Body of pancreas (tissue), 4 donors: ENCODE measurements around the gene LITAF. TPM values are rescaled to one million over a fixed set of nuclear protein-coding genes. Genes with fewer than 3 reads are reported as not detected.

Experiments used
- ATAC-seq: fragments of 150-250 bp; one replicate; pipeline ENCODE4 v1.9.1; 2016
- DNase-seq, 4 donors: peaks; one replicate each; pipeline ENCODE4 v3.0.0-alpha.2; 2019
- H3K27ac ChIP-seq, 4 donors: fragments of 200-600 bp; sonication (generic); 1 replicate in 3 of 4; 2 replicates in 1 of 4; pipeline versions ENCODE4 v1.5.1 to v1.6.1; 2016 to 2019; ENCODE audit warnings: mild to moderate bottlenecking in 1 of 4, mixed read lengths in 1 of 4, moderate library complexity in 1 of 4
- H3K27me3 ChIP-seq, 2 donors: fragments of 200-600 bp; sonication (generic); one replicate each; pipeline ENCODE4 v1.6.0; 2016; ENCODE audit warnings: mild to moderate bottlenecking in 1 of 2
- H3K36me3 ChIP-seq, 2 donors: fragments of 200-600 bp; sonication (generic); replicated peaks in 1 of 2; 2 replicates each; pipeline ENCODE4 v1.5.1; 2016; ENCODE audit warnings: low read depth in 2 of 2; ENCODE audit not compliant: insufficient read depth in 1 of 2
- H3K4me1 ChIP-seq: fragments of 200-600 bp; sonication (generic); one replicate; pipeline ENCODE4 v1.6.0; 2016
- H3K4me3 ChIP-seq, 2 donors: fragments of 200-600 bp; sonication (generic); 1 replicate in 1 of 2; 2 replicates in 1 of 2; pipeline ENCODE4 v1.5.1; 2016 to 2019
- H3K9me3 ChIP-seq, 3 donors: fragments of 200-600 bp; sonication (generic); 1 replicate in 2 of 3; 2 replicates in 1 of 3; pipeline ENCODE4 v1.5.1; 2016
- POLR2A ChIP-seq, 3 donors: fragments of 450-650 bp; IDR thresholded peaks; one replicate each; pipeline ENCODE4 v1.6.1; 2016; ENCODE audit warnings: antibody characterized with exemption in 3 of 3, mild to moderate bottlenecking in 2 of 3
- WGBS, 2 donors: methylation state at CpG; one replicate each; pipeline ENCODE4 v1.1.5; 2017; 5-methylcytosine and 5-hydroxymethylcytosine counted together
- intact Hi-C: fragments of 100-400 bp; cut with DNase I; formaldehyde crosslinking; loops from one replicate; pipeline ENCODE4 v1.15.1; 2023
- total RNA-seq, 2 donors: library from RNA; depleted of rRNA; stranded (reverse); fragments of >200 nt; gene quantifications; one replicate each; pipeline ENCODE4 v1.1.0, GENCODE V29; 2016
- TF ChIP-seq, protein P1 (sequence below), 7 experiments: fragments of 450-650 bp in 4 of 7; fragments of 200-600 bp in 3 of 7; sonication (generic) in 3 of 7; IDR thresholded peaks; one replicate each; pipeline ENCODE4 v1.5.1; 2016 to 2019; ENCODE audit warnings: antibody characterized with exemption in 7 of 7

The LITAF gene
- total RNA-seq, 2 donors from 2014 or later = 24.9 to 25.7 TPM

DNA sequence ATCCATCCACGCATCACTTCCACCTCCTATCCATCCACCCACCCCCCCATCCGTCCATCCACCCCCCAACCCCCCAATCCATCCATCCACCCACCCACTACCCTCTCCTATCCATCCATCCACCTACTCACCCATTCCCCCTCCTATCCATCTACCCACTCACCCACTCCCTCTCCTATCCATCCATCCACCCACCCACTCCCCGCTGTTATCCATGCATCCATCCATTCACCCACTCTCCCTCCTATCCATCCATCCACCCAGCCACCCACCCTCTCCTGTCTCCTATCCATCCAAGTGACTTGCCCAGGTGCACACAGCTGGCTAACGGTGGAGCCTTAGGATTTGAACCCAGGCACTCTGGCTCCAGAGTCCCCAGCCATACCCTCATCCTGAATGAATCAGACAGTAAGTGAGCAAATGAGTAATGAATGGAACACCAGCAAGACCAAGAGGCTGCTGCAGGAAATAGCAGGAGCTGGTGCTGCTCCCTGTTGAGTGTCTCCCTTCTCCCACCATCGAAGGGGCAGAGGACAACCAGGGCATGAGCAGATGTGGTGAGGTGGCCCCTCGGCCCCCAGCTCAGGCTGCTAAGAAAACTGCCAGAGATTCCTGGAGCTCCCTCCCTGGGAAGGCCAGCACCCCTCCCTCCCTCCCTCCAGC lies 62.5 kb downstream of the LITAF start:
- 68 to 71% methylated on average over 4 to 6 of the region's 6 CpGs for WGBS, 2 donors
- intact Hi-C loops = no loop called here
- no peak overlapping the region for H3K27ac ChIP-seq
- no peaks in the 10 kb centered on the region for H3K9me3 ChIP-seq
- ATAC-seq (no peak), DNase-seq (no peak)
- H3K4me3 ChIP-seq = no peak overlapping the region
- TF ChIP-seq, protein P1, sequence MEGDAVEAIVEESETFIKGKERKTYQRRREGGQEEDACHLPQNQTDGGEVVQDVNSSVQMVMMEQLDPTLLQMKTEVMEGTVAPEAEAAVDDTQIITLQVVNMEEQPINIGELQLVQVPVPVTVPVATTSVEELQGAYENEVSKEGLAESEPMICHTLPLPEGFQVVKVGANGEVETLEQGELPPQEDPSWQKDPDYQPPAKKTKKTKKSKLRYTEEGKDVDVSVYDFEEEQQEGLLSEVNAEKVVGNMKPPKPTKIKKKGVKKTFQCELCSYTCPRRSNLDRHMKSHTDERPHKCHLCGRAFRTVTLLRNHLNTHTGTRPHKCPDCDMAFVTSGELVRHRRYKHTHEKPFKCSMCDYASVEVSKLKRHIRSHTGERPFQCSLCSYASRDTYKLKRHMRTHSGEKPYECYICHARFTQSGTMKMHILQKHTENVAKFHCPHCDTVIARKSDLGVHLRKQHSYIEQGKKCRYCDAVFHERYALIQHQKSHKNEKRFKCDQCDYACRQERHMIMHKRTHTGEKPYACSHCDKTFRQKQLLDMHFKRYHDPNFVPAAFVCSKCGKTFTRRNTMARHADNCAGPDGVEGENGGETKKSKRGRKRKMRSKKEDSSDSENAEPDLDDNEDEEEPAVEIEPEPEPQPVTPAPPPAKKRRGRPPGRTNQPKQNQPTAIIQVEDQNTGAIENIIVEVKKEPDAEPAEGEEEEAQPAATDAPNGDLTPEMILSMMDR (IDR thresholded peaks at IDR 0.05) = no peak
- no peak for TF ChIP-seq POLR2A (IDR thresholded peaks at IDR 0.05)
- no peaks in the 10 kb centered on the region for H3K27me3 ChIP-seq
- no peaks in the 10 kb centered on the region for H3K36me3 ChIP-seq
- H3K4me1 ChIP-seq = no peaks in the 10 kb centered on the region

DNA sequence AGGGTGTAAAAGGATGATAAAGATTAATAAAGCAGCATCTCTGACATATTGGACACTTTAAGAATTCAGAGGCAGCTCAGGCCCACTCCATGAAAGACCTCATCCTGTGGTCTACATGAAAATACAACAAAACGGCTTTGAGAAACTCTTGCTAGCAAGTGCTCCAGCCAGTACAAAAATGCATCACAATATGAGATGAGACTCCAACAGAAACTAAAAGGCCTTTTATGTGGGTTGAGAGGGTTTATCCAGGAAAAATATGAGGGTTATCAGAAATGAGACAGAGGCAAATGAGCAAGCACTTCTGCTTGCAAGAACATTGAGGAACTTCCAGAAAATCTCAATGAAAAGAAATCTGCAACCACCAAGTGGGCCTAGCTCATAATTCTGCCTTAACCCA lies 65.7 kb downstream of the LITAF start:
- no peaks in the 10 kb centered on the region for H3K27me3 ChIP-seq
- no peaks in the 10 kb centered on the region for H3K36me3 ChIP-seq
- 90 to 94% methylated on average over 1 of the region's 1 CpG for WGBS, 2 donors
- DNase-seq = no peak
- no peak overlapping the region for H3K27ac ChIP-seq
- H3K4me1 ChIP-seq = no peaks in the 10 kb centered on the region
- H3K4me3 ChIP-seq = no peak overlapping the region
- H3K9me3 ChIP-seq = no peaks in the 10 kb centered on the region
- intact Hi-C loops = no loop called here
- no peak for ATAC-seq
- TF ChIP-seq, protein P1 (IDR thresholded peaks at IDR 0.05) = no peak
- no peak for TF ChIP-seq POLR2A (IDR thresholded peaks at IDR 0.05)

DNA sequence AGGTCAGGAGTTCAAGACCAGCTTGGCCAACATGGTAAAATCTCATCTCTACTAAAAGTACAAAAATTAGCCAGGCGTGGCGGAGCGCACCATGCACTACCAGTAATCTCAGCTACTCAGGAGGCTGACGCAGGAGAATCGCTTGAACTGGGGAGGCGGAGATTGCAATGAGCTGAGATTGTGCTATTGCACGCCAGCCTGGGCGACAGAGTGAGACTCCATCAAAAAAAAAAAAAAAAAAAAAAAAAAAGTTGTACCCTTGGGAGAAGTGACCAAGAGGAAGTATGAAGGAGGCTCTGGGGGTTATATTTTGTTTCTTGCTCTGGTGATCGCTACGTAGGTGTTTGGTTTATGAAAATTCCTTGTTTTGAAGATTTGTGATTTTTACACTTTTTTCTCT lies 66.3 kb downstream of the LITAF start:
- ATAC-seq (no peak), DNase-seq (no peak)
- Histone ChIP-seq H3K9me3 (no peaks in the 10 kb centered on the region), H3K27me3 (no peaks in the 10 kb centered on the region), H3K27ac (no peak overlapping the region), H3K4me3 (no peak overlapping the region), H3K4me1 (no peaks in the 10 kb centered on the region), H3K36me3 (no peaks in the 10 kb centered on the region)
- intact Hi-C loops = no loop called here
- WGBS, 2 donors = 95 to 97% methylated on average over 10 of the region's 10 CpGs
- TF ChIP-seq, protein P1 (IDR thresholded peaks at IDR 0.05) = no peak

DNA sequence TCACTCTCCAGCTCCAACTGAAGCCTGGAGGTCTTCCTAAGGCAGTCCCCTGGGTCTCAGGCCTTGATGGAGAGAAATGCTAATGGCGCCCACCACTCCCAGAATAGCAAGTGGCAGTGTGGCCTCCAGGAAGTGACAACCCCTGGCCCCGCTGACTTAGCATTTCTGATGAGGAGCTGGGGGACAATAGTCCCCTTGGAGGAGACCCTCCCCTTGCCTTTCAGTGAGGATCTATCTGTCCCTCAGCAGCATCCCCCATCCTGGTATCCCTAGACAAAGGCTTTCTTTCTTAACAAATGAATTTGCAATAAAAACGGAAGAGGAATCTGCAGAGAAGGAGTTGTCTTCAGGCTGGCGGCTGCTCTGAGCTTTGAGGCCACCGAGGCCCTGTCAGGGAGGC lies 68.8 kb downstream of the LITAF start:
- 77 to 88% methylated on average over 5 of the region's 5 CpGs for WGBS, 2 donors
- H3K27ac ChIP-seq = no peak overlapping the region
- TF ChIP-seq POLR2A (IDR thresholded peaks at IDR 0.05) = no peak
- TF ChIP-seq, protein P1 (IDR thresholded peaks at IDR 0.05) = no peak

More for the DNA sequence above, 68.8 kb downstream of the LITAF start:
- H3K4me3 ChIP-seq = no peak overlapping the region
- no peaks in the 10 kb centered on the region for H3K27me3 ChIP-seq
- H3K9me3 ChIP-seq = no peaks in the 10 kb centered on the region
- H3K4me1 ChIP-seq = no peaks in the 10 kb centered on the region
- no peak for DNase-seq
- no peaks in the 10 kb centered on the region for H3K36me3 ChIP-seq
- ATAC-seq = no peak
- intact Hi-C loops = no loop called here
